HG03558 (cell line): ENCODE data around the gene FAM222A.
A peak's percentile ranks its signal among the peaks of the same experiment; 100 is the strongest.

ENCODE experiments used
- ATAC-seq: cut with Tn5 transposase; IDR thresholded peaks from one replicate; pipeline ENCODE4 v1.9.1; 2021; ENCODE audit warnings: moderate number of reproducible peaks; ENCODE audit not compliant: unreplicated experiment; ENCODE audit errors: extremely low read depth

Gene FAM222A

DNA sequence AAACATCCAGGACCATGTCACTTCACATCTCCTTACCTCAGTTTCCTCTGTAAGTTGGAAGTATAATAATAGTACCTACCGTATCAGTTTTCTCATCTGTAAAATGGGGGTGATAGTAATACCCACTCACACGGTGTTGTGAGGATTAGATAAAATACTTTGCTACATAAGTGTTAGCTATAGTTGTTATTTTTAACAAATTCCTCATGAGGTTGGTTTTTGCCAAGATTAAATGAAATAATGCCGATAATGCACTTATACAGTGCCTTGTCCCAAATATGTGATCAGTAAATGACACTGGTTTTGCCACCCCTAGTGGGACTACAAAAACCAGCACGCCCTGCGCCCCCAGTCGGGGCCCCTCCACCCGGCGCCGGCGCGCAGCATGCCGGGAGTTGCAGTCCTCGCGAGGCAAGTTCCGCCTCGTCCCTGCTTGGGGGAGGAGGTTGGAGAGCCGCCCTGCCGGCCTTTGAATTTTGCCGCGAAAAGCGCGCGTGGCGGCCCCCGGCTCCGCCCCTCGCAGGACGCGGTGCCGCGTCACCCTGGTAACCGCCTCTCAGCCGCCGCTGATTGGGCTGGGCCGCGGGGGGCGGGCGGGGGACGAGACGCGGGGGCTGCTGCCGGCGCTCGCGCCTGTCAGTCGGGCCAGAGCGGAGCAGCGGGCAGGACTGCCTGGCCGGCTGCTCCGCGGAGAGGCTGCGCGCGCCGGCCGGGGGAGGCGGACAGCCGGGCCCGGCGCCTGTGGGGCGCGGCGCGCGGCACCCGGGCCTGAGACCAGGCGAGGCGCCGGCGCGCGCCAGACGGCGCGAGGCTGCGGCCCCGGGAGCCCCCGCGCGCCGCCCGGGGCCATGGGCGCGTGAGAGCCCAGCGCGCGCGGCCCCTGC is at the start of gene FAM222A:
Gene FAM222A, plus strand, starts transcription at position 639 of the 884 bp plus-strand sequence. CDS start 30,322 bp downstream, outside the sequence.
- peak; percentile 88 for ATAC-seq

DNA sequence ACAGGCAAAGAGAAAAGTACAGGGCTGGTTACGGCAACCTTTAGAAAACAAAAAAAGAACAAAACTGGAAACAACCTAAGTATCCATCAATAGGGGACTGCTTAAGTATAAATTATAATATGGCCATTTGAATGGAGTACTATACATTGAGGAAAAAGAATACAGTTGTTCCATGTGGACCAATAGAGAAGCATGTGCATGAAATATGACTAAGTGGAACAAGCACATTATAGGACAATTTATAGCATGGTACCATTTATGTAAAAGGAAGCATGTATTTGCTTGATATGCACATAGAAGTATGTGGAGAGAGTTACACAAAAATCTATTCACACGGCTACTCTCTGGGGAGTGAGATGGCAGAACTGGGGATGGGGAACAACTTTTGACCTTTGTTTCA is 49.2 kb upstream of the FAM222A start:
- ATAC-seq = no peak

DNA sequence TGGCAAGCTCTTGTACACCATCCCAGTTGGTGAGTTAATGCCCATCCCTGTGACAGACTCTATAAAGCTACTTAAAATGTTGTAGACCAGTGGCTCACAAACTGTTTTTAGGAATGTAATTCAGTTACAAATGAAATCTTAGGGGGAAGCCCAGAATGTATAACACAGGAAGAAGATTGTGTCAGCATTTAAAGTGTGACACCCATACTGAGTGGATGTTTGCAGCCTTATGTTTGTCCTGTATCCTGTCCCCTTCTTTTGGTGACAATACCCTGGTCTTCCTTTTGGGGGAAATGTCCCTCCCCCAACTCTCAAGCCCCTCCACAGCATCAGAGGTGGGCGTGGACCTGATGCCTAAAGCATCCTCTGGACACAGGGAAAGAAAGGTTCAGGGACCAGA is 47.6 kb upstream of the FAM222A start:
- ATAC-seq = no peak

DNA sequence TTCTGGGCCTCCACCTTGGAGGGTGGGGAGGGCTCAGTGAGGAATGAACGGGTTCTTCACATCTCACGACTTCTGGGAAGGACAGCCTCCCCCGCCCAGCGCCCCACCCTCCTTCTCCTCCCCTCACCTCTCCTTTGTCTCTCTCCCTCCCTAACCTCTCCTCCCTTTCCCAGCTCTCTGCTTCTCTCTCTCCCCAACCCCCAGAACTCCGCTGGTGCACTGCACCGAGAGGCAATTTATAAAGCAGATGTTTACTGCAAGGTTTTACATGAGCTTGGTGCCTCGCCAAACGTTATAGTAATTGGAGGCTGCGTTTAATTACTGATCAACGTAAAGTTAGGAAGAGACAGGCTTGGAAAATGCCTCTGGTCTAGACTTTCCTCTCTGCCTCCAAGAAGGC is 42.9 kb upstream of the FAM222A start:
- ATAC-seq = no peak

DNA sequence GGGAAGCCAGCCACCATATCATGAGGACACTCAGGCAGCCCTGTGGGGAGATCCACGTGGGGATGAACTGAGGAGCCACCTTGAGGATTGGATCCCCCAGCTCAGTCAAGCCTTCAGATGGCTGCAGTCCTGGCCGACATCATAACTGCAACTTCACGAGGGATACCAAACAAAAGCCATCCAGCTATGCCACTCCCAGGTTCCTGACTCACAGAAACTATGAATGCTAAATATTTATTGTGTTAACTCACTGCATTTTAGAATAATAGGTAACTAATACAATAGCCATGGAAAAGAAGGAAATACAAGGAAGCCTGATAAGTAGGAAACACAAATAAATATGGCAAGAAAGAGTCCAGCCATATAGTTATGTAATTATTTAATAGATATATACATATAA is 42.1 kb upstream of the FAM222A start:
- no peak for ATAC-seq

DNA sequence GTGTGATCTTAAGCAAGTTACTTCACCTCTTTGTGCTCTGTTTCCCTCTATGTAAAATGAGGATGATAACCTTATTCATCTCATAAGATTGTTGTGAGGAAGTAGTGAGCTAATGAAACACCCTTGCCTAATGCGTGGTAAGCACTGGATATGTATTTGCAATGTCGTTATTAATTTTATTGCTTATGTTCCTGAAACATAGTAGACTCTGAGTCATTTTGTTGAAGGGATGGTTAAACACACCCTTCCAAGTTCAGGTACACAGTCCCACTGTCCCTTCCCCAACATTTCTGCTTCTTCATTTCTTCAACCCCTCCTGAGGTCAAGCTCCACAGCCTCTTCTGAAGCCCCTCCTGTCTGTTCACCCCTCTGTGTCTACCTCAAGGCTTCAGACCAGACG is 40.2 kb upstream of the FAM222A start:
- no peak for ATAC-seq

DNA sequence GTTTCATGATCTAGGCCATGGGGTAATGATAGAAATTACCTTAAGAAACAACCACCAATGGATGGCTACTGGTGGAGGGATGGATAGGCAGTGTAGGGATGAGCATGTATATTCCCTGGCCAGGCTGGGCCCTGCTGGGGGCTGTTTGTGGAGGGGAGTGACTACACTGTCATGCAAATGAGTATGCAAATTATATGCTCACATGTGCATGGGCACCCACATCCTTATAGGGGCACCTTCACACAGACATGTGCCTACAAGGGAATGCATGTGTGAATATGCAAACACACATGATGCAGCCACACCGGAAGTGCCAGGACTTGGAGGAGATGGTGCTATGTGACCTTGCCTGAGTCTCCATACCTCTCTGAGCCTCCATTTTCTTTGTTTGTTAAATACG is 39.7 kb upstream of the FAM222A start:
- ATAC-seq = no peak

DNA sequence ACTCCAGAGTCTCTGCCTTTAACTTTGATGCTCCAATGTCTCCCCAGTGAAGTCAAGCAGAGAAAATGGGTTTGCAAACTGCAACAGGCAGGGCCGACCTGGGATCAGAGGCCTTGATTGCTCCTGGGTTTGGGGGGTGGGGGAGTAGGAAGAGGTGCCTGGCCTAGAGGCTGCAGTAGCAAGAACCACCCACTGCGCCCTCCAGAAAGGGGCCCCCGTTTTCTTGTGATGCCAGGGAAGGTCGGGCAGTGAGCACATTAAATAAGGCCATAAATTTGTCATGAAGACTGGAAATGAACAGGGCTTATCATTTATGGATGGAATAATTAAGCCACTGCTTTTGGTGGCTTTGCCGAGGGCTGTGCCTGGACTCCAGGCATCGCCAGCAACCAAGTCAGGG is 38.2 kb upstream of the FAM222A start:
- ATAC-seq = no peak

DNA sequence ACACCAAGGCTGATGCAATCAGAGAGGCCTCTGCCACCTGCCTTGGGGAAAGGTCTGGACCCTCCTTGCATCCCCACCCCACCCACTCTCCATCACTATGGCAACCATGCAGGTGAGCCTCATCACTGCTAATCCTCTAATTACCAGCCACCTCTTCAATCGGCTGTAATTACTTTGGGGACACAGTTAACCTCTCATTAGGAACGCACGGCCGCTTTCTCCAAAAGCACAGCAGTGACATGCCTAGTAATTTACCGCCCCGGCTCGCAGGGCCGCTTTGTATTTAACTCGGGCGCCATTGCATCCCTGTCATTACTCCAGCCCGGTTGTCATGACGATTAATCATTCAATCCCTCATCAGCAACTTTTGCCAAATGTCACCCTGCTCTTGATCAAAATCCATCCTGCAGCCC is 36.3 kb upstream of the FAM222A start:
- ATAC-seq = no peak

DNA sequence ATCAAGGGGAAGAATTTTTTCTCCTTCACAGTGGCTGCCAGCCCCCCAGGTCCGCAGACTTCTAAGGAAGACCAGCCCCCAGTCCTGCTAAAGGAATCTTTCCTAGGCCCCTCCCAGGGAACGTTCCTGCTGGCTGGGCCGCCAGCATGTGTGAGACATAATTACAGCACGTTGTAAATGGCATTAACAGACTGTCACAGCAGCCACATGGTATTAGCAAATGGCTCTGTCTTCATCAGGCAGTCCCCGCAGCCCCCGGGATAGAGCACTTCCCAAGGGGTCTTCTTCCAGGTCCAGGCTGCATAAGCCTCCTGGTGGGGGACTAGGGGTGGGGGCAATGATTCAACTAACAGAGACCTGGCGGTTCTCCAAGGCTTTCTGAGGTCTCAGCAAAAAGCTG is 34.9 kb upstream of the FAM222A start:
- ATAC-seq = no peak

DNA sequence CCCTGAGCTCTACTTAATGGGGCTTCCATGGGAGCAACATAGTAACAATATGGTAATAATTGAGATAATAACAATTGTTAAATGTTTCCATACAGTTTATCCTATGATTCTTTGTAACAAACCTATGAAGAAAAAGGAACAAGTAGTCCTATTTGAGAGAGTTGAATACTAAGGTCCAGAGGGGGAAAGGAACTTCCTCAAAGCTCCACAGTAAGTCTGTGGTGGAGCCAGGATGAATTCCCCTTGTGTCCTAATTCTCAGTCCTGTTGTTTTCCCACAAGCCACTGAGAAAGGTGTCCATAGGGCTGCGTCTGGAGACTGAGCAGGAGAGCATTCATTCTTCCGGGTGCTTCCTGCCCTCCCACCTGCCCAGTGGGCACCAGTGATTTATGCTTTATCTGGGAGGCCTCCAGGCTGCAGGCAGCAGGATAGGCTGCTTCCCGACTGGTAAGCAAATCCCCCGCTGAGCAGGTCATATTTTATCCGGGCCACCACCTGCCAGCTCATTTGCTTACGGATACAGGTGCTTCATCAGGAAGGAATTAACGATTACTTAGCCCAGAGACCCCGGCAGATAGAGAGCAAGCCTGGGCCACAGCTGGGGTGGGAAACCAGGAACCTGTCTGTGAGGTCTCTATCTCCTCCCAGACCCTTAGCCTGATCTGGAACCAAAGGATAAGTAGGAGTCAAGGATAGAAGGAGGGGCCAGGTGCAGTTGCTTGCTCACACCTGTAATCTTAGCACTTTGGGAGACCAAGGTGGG is 33.9 kb upstream of the FAM222A start:
- ATAC-seq = no peak

DNA sequence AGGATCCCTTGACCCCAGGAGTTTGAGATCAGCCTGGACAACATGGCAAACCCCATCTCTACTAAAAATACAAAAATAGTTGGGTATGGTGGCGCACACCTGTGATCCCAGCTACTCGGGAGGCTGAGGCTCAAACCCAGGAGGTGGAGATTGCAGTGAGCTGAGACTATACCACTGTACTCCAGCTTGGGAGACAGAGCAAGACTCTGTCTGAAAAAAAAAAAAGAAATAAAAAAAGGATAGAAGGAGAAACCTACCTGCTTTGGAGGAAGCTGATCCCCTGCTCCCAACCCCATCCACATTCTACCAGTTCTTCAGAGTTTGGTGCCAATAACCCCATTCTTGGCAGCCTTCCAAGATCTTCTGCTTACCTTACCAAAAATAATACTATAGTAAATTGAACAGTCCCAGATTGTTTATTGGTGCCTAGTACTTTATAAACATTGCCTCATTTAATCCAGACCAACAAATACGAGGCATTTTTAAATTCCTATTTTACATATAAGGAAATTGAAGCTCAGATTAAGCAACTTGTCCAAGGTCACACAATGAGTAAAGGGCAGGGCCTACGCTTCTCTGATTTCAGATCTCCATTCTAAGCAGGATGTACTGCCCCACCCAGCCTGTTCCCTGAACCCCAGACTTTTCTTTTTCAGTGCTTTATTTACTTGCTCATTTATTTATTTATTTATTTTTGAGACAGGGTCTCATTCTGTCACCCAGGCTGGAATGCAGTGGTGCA is 33.2 kb upstream of the FAM222A start:
- no peak for ATAC-seq

DNA sequence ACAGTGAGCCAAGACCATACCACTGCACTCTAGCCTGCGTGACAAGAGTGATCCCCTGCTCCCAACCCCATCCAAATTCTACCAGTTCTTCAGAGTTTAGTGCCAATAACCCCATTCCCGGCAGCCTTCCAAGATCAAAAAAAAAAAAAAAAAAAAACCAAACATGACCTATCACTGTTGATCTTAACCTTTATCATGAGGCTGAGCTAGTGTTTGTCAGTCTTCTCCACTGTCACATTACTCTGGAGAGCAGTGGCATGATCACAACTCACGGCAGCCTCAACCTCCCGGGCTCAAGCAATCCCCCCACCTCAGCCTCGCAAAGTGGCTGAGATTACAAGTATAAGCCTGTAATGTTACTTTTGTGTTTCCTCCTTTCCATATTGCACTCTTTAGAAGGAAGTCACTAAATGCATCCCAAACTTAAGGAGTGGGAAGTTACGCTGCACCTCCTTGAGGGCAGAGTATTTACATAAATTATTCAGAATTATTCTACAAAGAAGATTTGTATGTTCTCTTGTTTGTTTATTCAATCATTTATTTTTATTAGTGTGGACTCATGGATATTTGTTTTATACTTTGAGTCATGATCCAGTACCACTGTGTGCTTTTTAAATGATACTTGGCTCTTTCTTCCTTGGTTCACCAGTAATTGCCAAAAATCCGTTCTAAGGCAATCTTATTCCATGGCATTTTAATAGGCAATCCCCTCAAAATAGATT is 31.5 kb upstream of the FAM222A start:
- no peak for ATAC-seq

DNA sequence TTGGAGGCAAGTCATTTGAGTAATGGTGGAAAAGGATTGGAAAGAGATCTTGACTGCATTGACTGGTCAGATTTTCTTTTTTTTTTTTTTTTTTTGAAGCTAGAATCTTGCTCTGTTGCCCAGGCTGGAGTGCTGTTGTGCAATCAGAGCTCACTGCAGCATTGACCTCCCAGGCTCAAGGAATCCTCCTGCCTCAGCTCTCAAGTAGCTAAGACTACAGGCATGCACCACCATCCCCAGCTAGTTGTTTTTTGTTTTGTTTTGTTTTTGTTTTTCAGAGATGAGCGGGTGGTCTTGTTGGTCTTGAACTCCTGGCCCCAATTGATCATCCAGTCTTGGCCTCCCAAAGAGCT is 30.9 kb upstream of the FAM222A start:
- ATAC-seq = no peak

DNA sequence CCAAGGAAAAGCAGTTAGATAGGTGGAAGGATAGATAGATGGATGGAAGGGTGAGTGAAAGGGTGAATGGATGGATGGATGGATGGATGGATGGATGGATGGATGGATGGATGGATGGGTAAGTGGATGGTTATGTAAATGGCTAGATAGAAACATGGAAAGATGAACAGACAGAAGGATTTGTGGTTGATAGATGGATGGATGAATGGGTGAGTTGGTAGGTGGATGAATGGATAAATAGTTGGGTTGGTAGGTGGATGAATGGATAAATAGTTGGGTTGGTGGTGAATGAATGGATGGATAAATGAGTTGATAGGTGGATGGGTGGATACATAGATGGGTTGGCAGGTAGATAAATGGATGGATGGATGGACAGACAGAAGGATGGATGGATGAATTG is 30.3 kb upstream of the FAM222A start:
- no peak for ATAC-seq

DNA sequence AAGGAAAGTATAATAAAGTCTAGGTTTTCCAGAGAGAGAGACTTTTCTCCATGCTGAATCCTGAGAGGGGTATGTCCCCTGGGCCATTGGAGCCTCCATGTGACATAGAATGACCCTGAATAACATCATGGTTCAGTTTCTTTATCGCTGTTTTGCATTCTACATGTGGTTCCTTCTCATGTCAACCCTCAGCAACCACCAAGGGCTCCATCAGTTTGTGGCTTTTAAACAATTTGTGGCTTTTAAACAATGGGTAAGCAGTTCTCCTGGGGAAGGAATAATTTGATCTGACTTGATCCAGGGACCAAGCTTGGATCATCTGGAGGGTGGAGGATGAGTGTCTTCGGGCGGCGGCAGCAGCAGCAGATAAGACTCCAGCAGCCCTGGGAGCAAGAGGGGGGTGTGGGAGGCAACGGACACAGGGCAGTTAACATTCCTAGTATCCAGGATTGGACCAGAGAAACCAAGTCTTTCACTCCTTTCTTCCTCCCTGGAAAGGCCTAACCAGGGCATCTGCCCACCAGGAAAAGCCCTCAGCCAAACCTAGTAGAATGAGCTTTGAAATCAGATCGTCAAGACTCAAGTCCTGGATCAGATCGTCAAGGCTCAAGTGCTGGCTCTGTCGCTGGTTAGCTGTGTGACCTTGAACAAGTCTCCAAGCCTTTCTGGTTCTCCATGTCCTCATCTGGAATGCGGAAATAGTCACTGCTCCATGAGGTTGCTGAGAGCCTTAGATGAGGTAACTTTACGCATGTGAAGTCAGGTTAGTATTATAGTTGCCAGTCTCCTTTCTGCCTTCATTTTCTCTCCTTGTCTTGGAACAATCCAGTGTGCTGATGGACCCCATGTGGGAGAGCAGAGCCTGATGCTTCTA is 27.8 kb upstream of the FAM222A start:
- ATAC-seq = no peak

DNA sequence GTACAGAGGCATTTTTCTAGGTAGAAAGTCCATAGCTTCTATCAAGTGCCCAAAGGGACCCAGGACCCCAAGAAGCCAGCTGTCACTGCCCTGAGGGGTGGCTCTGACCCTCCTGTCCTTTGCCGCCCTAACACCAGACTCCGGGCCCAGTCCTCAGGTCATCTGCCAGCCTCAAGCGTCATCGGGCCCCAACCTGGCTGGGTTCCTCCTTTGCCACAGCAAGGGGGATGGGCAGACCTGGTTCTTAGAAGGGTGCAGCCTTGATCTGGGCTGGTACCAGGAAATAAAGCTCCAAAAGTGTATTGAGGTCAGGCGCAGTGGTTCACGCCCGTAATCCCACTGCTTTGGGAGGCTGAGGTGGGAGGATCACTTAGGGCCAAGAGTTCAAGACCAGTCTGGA is 27.1 kb upstream of the FAM222A start:
- no peak for ATAC-seq

DNA sequence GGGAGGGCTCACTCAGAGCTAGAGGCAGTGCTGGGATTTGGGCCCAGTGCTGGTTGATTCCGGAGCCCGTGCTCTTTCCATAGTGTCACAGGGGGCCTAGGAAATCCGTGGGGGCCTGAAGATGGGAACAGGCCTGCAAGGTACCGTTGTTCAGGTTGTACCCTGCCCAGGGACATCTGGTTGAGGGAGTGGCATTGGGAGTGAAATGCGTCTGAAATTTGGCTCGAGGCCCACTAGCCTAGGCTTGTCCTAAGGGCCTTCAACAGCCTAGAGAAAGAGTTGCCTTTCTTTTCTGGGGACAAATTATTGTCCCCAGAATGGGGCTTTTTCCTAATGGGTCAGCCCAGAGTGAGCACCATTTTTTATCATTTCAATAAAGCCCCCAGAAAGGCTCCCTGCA is 26.4 kb upstream of the FAM222A start:
- no peak for ATAC-seq

DNA sequence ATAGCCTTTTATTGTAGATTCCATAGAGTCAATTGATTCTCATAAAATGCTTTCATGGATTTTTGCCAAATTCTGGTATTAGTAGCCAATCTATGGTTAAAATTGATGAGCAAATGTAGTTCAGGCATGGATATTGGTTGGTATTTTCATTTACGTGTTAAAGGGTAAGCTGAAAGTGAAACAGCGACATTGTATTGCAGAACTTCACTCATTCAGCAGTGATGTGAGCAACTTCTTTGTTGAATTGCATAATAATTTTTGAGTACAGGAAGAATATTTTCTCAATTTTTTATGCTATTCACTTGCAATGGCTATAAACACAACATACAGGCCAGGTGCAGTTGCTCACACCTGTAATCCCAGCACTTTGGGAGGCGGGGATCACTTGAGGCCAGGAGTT is 24.2 kb upstream of the FAM222A start:
- ATAC-seq = no peak
